Measurements from ENCODE around the gene ZNF329.
"Not testable (repeated sequence)": the region's sequence is repeated elsewhere in the genome, so short reads cannot be mapped to it uniquely, and the experiment has no call there.

The ZNF329 gene

DNA sequence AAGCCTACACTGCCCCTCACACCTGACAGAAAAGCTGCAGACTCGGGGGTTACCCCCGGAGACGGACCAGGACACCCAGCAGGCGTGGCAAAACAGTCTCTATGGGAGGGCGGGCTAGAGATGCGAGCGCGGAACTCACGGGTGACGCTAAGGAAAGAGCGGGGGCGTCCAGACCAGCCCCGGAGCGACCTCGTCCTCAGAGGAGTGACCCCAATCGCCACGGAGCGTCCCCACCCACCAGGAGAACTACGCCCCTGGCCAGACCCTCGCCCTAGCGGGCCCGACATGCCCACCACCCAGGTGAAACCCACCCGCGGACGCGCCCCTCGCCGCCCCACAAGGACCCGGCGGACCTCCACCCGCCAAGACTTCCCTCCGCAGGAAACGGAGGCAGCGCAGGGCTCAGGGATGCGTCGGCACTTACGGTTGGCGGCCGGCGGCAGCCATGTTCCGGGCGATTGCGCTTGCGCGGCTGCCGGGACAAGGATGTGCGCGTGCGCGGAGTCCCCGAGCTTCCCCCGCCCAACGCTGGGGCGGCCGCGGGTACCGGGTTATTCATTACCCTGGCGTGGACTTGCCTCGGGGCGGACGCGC lies at the start of gene ZNF329:
Gene ZNF329, minus strand, starts transcription at position 462 of the 594 bp plus-strand sequence. CDS start 21,286 bp downstream, outside the sequence.
- DNase-seq = peak; percentile 93

DNA sequence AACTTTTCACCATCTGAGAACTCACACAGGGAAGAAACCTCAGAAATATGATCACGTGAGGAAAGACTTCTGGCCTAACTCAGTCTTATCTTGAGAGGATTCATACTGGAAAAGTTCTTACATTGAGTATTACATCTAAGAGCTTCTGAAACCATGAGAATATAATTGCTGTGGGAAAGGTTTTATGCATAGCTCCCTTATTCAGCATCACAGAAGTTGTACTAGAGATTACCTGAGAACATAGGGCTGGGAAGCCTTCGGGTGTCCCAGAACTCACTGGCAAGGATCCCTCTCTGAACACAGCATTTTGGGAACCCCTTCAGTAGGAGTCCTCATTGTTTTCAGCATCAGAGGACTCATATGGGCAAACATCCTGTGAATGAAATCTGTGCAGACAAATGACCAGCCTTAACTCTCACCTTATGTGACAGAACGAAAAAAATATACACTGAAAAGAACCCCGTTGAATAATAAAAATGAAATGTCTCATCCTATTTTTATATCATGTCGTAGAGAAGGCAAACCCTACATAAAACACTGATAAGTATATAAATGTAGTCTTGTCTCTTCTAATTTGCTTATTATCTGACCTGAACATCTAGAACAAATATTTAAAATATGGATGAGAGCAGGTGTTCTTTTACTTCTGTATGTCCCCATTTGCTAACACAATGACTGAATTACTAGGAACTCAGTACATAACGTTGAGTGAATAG lies 46.5 kb upstream of the ZNF329 start:
- DNase-seq = peak; percentile 12

- DNase-seq = no peak
These were observed 33.2 kb upstream of the ZNF329 start for GRCh38 chr19:58183817-58184215.

DNA sequence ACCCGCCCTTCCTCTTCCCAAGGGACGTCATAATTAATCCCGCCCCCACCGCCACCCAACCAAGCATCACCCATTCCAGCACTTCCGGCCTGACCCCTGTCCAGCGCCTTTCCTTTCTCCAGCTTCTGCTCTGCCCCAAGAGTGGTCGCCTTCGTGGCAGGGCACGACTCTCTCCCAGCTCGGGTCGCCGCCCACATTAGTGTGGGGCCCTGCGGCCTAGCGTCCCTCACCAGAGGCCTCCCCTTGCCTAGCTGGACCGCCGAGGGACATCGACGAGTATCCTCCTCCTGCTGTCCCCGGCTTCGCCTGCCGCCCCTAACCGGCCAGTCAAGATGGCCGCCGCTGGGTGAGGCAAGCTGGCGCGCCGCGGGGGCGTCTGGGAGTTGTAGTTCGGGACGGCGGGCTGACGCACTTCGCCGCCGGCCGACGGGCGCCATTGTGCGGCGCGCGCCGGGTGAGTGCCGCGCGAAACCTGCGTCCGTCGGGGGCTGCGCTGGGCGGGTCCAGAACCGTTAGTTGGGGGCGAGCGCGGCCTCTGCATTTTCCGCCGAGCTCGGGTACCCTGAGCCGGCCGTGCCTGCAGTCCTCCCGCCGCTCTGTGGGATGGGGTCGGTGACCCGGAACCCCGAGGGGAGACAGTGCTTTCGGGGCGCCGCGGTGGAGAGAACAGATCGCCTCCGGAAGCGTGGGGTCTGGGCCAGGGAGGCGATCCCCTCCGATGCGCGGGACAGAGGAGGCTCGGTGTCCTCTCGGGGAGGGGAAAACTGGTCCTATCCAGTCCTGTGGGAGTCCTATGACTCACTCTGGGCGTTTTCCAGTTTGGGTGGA lies 32.6 kb upstream of the ZNF329 start, which contains the start of gene ZNF274:
Gene ZNF274, plus strand, starts transcription at position 73 of the 828 bp plus-strand sequence. CDS start 905 bp downstream, outside the sequence.
- peak; percentile 95 for DNase-seq

- peak; percentile 92 for DNase-seq
These were observed 32.0 kb upstream of the ZNF329 start for GRCh38 chr19:58182577-58182988.

GRCh38 chr19:58181902-58182576 lies 31.4 kb upstream of the ZNF329 start:
- DNase-seq = peak; percentile 66

GRCh38 chr19:58170860-58171259 lies 20.3 kb upstream of the ZNF329 start:
- no peak for DNase-seq

GRCh38 chr19:58166708-58167280 lies 16.2 kb upstream of the ZNF329 start:
- DNase-seq = no peak

DNA sequence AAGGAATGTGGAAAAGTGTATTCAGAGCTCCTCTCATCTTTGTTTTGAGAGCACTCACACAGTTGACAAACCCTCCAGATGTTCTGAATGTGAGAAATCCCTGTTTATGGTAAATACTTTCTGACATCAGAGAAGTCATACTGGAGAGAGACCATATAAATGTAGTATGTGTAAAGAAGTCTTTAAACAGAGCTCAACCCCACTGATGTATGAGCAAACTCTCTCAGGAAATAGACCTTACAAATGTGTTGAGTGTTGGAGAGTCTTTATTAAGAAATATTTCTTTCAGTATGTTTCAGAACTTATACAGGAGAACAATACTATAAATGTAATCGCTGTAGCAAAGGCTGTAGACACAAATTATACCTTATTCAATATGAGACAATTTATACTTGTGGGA lies 15.7 kb upstream of the ZNF329 start:
- DNase-seq = no peak

DNA sequence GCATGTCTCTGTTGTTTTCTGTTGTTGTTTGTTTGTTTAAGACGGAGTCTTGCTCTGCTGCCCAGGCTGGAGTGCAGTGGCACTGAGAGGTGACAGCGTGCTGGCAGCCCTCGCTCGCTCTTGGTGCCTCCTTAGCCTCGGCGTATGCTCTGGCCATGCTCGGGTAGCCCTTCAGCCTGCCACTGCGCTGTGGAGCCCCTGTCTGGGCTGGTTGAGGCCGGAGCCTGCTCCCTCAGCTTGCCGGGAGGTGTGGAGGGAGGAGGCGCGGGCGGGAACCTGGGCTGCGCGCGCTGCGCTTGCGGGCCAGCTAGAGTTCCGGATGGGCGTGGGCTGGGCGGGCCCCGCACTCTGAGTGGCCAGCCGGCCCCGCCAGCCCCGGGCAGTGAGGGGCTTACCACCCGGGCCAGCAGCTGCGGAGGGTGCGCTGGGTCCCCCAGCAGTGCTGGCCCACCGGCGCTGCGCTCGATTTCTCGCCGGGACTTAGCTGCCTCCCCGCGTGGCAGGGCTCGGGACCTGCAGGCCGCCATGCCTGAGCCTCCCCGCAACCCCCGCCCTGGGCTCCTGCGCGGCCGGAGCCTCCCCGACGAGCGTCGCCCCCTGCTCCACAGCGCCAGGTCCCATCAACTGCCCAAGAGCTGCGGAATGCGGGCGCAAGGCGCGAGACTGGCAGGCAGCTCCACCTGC lies 6.6 kb upstream of the ZNF329 start:
- DNase-seq = no peak

GRCh38 chr19:58154679-58155648 lies 4.4 kb upstream of the ZNF329 start:
- peak; percentile 97 for DNase-seq

DNA sequence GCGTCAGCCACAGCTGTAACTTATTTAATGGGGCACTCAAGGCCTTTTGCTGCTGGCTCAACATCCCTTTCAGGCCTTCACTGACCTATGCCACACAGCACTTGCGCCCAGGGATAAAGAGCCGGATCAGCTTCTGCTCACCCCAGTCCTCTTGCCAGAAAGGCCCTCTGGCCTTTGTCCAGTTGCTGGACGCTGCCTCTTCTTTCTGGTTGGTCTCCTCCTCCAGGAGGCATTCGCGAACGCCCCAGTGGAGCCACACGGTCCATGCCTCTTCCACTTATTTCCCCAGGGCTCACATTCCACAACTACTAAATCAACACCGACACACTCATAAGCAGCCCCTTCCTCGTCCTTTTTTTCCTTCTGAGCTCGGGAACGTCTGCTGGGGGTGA lies 3.7 kb upstream of the ZNF329 start:
- no peak for DNase-seq

DNA sequence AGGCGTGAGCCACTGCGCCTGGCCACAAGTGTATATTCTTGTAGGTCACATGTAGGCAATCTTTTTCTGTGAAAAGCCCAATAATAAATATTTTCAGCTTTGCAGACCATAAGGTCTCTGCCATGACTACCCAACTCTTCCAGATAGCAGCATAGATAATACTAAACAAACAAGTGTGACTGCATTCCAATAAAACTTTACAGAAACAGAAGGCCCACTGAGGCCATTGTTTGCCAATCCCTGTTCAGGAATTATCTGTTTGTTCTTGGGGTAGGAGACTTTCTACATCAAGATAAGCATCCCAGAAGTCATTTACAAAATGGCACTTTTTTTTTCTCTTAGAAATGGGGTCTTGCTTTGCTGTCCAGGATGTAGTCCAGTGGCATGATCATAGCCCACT lies 2.8 kb upstream of the ZNF329 start:
- no peak for DNase-seq

DNA sequence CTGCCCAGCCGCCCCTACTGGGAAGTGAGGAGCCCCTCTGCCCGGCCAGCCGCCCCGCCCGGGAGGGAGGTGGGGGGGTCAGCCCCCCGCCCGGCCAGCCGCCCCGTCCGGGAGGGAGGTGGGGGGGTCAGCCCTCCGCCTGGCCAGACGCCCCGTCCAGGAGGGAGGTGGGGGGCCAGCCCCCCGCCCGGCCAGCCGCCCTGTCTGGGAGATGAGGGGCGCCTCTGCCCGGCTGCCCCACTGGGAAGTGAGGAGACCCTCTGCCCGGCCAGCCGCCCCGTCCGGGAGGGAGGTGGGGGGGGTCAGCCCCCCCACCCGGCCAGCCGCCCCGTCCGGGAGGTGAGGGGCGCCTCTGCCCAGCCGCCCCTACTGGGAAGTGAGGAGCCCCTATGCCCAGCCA lies 3.1 kb downstream of the ZNF329 start:
- not testable (repeated sequence) for DNase-seq

GRCh38 chr19:58145849-58146248 lies 4.7 kb downstream of the ZNF329 start:
- DNase-seq = no peak

GRCh38 chr19:58134244-58134643 lies 16.3 kb downstream of the ZNF329 start:
- DNase-seq = no peak

DNA sequence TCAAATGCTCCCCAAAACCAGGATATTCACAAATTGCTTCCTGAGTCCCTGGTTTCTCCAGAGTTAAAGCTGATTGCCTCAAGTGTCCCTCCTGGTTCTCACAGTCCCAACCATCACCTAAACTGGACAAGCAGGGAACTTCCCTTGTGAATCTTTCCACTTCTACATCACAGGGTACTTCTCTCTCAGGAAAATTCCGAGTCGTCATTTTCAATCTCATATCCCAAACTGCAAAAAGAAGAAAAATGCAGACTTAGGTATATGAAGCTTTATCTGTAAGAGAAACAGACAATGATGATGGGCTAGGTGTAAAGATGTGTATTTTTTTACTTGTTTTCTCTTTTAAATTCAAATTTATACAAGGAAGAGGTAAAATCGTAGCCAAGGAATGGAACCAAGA lies 21.3 kb downstream of the ZNF329 start:
- no peak for DNase-seq

DNA sequence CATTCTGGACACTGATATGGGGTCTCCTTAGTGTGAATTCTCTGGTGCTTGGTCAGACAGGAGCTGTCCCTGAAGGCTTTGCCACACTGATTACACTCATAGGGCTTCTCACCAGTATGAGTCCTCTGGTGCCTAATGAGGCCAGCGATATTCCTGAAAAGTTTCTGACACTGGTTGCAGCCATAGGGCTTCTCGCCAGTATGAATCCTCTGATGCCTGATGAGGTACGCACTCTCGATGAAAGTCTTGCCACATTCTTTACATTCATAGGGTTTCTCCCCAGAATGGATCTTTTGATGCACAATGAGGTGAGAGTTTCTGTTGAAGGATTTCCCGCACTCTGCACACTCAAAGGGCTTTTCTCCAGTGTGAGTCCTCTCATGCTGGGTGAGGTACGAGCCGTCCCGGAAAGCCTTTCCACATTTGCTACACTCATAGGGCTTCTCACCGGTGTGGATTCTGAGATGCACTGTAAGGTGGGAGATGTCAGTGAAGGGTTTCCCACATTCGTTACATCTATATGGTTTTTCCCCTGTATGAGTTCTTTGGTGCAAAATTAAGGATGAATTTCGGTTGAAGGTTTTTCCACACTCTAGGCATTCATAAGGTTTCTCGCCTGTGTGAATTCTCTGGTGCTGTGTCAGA lies 22.4 kb downstream of the ZNF329 start:
- no peak for DNase-seq

GRCh38 chr19:58123354-58123753 lies 27.2 kb downstream of the ZNF329 start:
- DNase-seq = no peak
